NCI-H345 treated with DMSO at 0.1 percent for 48 hours (cell line): ENCODE measurements around the gene STARD8.

Source experiments
- DNase-seq: peaks from one replicate; lab custom pipeline; 2025; ENCODE audit not compliant: unreplicated experiment; lab: John Stamatoyannopoulos, UW

STARD8 gene

DNA sequence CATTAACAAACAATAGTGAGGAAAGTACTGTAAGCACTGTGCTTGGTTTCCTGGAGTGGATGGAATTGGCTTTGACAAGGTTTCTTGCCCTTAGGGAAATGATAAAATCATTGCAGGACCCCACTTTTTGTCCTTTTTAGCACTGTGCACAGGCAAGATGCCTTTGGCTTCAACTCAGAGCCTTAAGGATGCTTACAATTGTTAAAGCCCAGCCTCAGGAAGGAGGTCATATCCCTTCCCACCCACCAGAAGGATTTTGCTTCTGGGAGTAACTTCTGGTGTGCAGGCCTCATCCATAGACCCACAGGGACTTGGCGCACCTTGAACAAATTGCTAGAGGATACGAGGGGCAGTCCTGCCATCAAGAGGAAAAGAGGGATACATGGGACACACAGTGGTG is 44.5 kb downstream of the STARD8 start:
- no peak for DNase-seq

DNA sequence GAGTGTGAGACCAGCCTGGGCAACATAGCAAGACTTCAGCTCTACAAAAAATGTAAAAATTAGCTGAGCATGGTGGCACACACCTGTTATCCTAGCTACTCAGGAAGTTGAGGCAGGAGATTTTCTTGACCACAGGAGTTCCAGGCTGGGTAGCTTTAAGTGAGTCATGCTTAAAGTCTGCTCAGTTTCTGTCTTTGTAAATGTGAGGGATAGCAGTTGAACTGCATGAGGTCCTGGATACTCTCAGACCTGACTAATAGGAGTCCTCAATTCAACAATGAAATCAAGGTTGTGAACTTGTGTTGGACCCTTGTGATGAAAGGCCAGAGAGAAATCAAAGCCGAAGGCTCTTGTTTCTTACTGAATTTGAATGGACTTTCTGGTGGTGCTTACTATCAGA is 45.2 kb downstream of the STARD8 start:
- no peak for DNase-seq

- no peak for DNase-seq
These were observed 46.3 kb downstream of the STARD8 start for GRCh38 chrX:68693481-68694434.

DNA sequence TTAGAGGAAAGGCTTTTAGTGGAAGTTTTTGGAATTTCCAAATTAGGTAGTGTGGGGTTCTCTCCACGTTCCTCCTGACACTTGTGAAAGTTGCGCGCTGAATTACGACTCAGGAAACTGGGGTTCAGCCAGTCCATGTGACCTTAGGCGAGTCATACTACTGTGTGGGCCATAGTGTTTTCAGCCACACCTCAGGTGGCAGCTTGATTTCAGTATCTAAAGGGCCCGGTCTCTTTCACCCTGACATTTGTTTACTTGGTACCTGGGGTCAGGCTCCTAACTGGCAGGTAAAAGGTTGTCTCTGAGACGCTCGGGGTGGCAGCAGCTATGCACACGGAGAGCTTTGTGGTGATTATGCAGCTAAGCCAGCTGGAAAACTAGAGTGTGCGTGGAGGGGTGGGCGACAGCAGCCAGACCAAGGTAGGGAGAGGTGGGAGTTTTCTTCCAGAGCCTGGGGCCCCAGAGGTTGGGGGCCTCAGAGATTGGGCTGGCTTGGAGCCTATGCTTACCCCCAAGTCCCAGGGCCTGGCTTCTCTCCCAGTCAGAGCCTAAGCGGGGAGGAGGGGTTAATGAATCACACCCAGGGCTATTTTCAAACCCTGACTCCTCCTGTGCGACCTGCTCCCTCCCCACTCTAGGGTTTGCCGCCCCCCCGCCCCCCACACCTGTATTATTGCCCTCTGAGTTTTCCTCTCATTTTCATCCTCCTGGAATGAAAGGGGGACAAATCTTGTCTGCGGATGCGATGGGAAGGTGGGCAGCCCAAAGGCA is 47.2 kb downstream of the STARD8 start:
- no peak for DNase-seq

DNA sequence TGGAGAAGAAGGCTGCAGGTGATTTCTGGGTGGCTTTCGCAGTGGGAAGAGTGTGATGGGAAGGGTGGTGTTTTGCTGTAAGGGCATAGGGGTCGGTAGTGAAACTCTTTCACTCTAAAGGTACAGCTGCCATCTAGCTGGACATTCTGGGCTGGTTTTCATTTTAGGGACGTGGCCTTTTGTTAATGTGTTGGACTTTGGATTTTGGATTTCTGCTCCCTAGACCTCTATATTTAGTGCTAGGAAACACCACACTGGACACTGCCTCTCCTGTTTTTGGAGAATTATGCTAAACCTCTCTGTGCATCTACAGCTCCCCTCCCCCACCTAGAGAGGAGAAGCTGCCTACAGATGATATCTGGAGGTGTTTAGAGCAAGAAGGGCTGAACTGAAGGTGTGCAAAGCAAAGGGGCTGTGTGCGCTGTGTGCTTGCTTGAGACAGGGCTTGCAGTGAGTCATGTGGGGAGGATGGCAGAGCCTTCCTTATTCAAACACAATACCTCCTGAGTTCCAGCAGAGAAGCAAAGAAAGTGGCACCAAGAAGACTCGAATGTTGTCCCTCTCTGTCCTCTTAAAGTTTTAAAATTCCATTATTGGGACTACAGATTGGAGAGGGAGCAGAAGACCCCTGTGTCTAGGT is 47.9 kb downstream of the STARD8 start:
- DNase-seq: no peak

DNA sequence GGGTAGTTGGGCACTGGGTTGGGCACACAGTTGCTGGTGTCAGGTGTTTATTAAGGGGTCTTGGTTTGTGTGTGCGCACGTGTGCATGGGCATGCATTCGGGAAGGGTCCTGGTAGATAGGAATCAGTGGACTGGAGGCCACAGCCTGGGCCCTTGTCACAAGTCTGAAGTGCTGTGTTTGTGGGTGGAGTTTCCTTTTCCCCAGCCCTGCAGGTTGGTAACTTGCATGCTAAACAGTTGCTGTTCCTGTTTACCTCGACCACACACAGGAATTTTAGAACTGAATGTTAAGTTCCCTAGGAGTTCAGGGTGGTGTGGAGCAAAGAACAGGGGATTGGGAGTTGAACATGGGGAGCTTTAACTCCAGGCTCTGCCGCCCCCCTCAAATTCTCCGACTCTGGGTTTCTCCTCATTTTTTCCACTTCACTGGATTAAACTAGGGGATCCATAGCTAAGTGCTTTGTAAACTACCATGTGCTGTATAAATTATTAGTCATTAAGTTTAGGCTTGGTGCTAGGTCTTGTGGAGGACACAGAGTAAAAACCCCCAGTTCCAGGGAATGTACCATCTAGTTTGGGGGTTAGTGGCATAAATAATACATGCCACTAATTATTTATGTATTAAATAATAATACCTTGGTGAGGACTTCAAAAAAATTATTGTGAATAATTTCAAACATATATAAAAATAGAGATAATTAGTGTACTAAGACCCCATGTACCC is 49.0 kb downstream of the STARD8 start:
- no peak for DNase-seq

DNA sequence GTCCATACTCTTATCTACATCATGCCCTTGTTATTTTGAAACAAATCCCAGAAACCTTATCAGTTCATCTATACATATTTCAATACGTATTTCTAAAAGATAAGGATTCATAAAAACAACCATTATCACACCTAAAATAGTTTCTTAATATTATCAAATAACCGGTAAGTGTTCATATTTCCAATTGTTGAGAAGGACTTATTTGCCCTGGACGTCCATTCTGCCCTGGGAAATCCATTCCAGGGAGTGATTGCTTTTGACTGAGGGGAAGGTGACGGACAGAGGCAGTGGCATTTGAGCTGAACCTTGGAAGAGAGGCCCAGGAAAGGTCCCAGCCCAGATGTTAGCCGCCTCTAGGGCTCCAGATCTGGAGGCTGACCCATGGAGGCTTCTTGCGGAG is 49.6 kb downstream of the STARD8 start:
- DNase-seq: no peak

- no peak for DNase-seq
These were observed 50.1 kb downstream of the STARD8 start for GRCh38 chrX:68697465-68698125.

DNA sequence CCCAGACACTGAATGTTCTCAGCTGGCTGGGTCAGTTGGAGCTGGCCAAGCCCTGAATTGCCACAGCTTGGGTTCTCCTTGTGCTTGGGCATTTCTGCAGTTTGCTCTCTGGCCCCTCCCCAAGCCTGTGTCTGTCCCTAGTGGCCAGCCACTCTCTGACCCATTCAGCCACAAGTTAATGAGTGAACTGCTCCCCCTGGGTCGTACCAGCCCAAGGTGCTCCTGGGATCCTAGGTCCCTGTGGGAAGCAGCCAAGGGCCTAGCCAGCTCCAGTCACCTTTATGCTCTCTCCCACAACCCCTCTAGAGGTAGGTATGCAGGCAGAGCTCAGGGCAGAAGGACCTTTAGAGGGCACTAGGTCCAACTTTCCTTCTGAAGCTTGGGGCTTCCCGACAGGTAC is 51.5 kb downstream of the STARD8 start:
- DNase-seq: no peak

DNA sequence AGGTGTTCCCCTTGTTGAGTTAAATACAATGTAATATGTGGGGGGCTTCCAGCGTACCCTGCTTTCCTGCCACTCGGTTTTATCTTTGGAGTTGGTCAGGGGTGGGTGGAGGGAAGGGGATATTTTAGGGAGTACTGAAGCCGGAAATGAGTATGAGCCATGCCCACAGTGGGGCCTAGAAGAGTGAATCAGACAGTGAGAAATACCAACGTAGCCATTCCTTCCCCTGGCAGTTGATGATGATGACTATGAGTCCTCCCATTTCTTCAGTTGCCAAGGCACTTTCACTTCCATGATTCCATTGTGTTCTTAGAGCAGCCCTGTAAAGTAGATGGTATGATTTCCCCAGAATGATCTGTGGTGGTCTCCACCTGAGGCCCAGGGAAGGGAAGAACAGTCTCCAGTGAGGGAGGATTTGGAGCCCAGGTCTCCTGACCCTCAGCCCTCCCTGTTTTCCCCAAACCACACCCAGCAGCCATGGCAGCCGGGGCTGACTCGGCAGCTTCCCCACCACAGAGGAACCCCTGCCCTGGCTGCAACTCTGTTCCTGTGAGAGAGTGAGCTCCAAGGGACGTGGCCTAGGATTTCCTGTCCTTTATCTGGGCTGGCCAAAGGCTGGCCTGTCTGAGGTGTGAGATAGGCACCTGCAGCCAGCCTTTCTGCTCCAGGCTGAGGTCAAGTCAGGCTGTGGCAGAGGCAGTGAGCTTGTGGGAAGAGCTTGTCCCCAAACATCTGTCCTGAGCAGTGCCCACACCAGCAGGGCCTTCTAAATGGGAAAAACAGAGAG is 52.7 kb downstream of the STARD8 start:
- DNase-seq: no peak

GRCh38 chrX:68703369-68703768 is 55.9 kb downstream of the STARD8 start:
- DNase-seq: no peak

GRCh38 chrX:68703846-68704245 is 56.4 kb downstream of the STARD8 start:
- DNase-seq: no peak

- DNase-seq: no peak
These were observed 58.5 kb downstream of the STARD8 start for GRCh38 chrX:68705986-68706385.

- no peak for DNase-seq
These were observed 61.2 kb downstream of the STARD8 start for GRCh38 chrX:68708503-68709290.

GRCh38 chrX:68710870-68711576 is 63.6 kb downstream of the STARD8 start:
- no peak for DNase-seq

- DNase-seq: no peak
These were observed 64.4 kb downstream of the STARD8 start for GRCh38 chrX:68711845-68712244.

DNA sequence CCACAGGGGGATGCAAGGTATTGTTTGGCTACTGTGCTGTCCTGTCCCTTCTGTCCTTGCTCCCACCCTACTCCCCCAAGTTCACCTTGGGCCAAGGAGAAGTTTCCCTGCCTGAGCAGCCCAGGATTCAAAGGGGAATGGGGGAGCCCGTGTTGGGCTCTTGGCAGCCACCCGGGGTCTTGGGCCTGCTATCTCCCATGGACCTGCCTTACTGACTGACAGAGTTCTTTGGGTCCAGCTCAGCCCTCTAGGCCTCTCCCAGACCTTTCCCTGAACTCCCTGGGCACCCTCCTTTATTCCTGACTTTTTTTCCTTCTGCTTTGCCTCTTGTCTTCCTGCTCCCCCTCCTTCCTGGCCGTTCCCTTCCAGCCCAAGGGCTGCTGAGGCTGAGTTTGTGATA is 67.4 kb downstream of the STARD8 start:
- DNase-seq: no peak

DNA sequence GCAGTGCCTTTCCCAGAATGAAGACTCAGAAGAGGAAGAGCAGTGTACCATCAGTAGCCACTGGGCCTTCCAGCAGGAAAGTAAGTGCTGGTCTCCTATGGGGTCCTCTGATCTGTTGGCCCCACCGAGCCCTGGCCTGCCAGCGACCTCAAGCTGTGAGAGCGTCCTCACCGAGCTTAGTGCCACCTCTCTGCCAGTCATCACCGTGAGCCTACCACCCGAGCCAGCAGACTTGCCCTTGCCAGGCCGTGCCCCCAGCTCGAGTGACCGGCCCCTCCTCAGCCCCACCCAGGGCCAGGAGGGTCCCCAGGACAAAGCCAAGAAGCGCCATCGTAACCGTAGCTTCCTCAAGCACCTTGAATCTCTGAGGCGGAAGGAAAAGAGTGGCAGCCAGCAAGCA is 69.7 kb downstream of the STARD8 start:
- no peak for DNase-seq
